Large intestine (tissue), 3 donors: ENCODE data around the gene TRPV3. TPM values are rescaled to one million over a fixed set of nuclear protein-coding genes. Genes with fewer than 3 reads are reported as not detected.

Experiments
- DNase-seq, 2 donors: peaks; one replicate each; pipeline versions ENCODE4 v3.0.0 to v3.0.0-alpha.2; 2013
- H3K27ac ChIP-seq: one replicate; pipeline ENCODE4 v1.5.1; 2013; ENCODE audit warnings: low read length
- H3K27me3 ChIP-seq: 2 replicates; pipeline ENCODE4 v1.6.1; 2013; ENCODE audit warnings: low read length; ENCODE audit not compliant: control insufficient read depth, insufficient read depth
- H3K36me3 ChIP-seq: 2 replicates; pipeline ENCODE4 v1.6.1; 2013; ENCODE audit warnings: low read length; ENCODE audit not compliant: control insufficient read depth, insufficient read depth
- H3K4me1 ChIP-seq: one replicate; pipeline ENCODE4 v1.6.1; 2013; ENCODE audit warnings: low read length; ENCODE audit not compliant: control insufficient read depth, insufficient read depth
- H3K4me3 ChIP-seq: one replicate; pipeline ENCODE4 v1.5.1; 2013; ENCODE audit warnings: low read length
- H3K9me3 ChIP-seq: one replicate; pipeline ENCODE4 v1.6.1; 2013; ENCODE audit warnings: mild to moderate bottlenecking, low read depth, low read length, moderate library complexity; ENCODE audit not compliant: control insufficient read depth
- WGBS: methylation state at CpG from one replicate; pipeline ENCODE4 v1.1.5; 2013; ENCODE audit warnings: low lambda C conversion rate; ENCODE audit not compliant: insufficient coverage; 5-methylcytosine and 5-hydroxymethylcytosine counted together
- polyA plus RNA-seq: library from polyadenylated mRNA; unstranded; fragments of 120-200 nt; gene quantifications from one replicate; pipeline ENCODE4 v1.2.1, GENCODE V29; 2013

The TRPV3 gene
- polyA plus RNA-seq, 1 donor: 15.0 TPM

GRCh38 chr17:3533752-3534151, 23.9 kb downstream of the TRPV3 start:
- H3K36me3 ChIP-seq: peaks cover 4% of the 10 kb centered on the region
- H3K4me3 ChIP-seq: no peak overlapping the region
- peaks cover 8% of the 10 kb centered on the region for H3K9me3 ChIP-seq
- 100% methylated on average over 1 of the region's 5 CpGs for WGBS
- DNase-seq: no peak
- H3K27me3 ChIP-seq: no peaks in the 10 kb centered on the region
- peaks cover 29% of the 10 kb centered on the region for H3K4me1 ChIP-seq
- no peak overlapping the region for H3K27ac ChIP-seq

GRCh38 chr17:3532859-3533142, 24.8 kb downstream of the TRPV3 start:
- Histone ChIP-seq H3K4me1 (peaks cover 34% of the 10 kb centered on the region), H3K36me3 (peaks cover 10% of the 10 kb centered on the region), H3K27ac (no peak overlapping the region), H3K9me3 (peaks cover 8% of the 10 kb centered on the region), H3K4me3 (no peak overlapping the region), H3K27me3 (no peaks in the 10 kb centered on the region)
- no peak for DNase-seq
- WGBS: no CpG with 5 or more reads among the region's 10 CpGs

- DNase-seq: no peak
- Histone ChIP-seq H3K27me3 (no peaks in the 10 kb centered on the region), H3K36me3 (peaks cover 15% of the 10 kb centered on the region), H3K4me1 (peaks cover 34% of the 10 kb centered on the region), H3K4me3 (no peak overlapping the region), H3K9me3 (peaks cover 8% of the 10 kb centered on the region), H3K27ac (no peak overlapping the region)
- WGBS: no CpG with 5 or more reads among the region's 36 CpGs
Observed at GRCh38 chr17:3532106-3532858, 25.3 kb downstream of the TRPV3 start.

GRCh38 chr17:3531266-3532101, 26.1 kb downstream of the TRPV3 start:
- Histone ChIP-seq H3K9me3 (peaks cover 8% of the 10 kb centered on the region), H3K27me3 (no peaks in the 10 kb centered on the region), H3K36me3 (peaks cover 22% of the 10 kb centered on the region), H3K27ac (peak overlapping the region; percentile 98), H3K4me1 (peaks cover 34% of the 10 kb centered on the region), H3K4me3 (no peak overlapping the region)
- no CpG with 5 or more reads among the region's 21 CpGs for WGBS
- DNase-seq: no peak

GRCh38 chr17:3529817-3530741, 27.5 kb downstream of the TRPV3 start:
- Histone ChIP-seq H3K36me3 (peaks cover 22% of the 10 kb centered on the region), H3K4me1 (peaks cover 34% of the 10 kb centered on the region), H3K27ac (peak overlapping the region; percentile 98), H3K4me3 (peak overlapping the region; percentile 18), H3K27me3 (no peaks in the 10 kb centered on the region), H3K9me3 (peaks cover under 1% of the 10 kb centered on the region)
- peak; percentile 93 to 95 for DNase-seq
- WGBS: no CpG with 5 or more reads among the region's 32 CpGs

- DNase-seq: peak; percentile 69 to 83
- Histone ChIP-seq H3K4me3 (no peak overlapping the region), H3K27me3 (no peaks in the 10 kb centered on the region), H3K36me3 (peaks cover 24% of the 10 kb centered on the region), H3K27ac (peak overlapping the region; percentile 60), H3K9me3 (no peaks in the 10 kb centered on the region), H3K4me1 (peaks cover 34% of the 10 kb centered on the region)
- no CpG with 5 or more reads among the region's 11 CpGs for WGBS
Observed at GRCh38 chr17:3528880-3529511, 28.6 kb downstream of the TRPV3 start.

GRCh38 chr17:3528403-3528851, 29.2 kb downstream of the TRPV3 start:
- Histone ChIP-seq H3K27ac (no peak overlapping the region), H3K4me3 (no peak overlapping the region), H3K9me3 (no peaks in the 10 kb centered on the region), H3K27me3 (no peaks in the 10 kb centered on the region), H3K4me1 (peaks cover 34% of the 10 kb centered on the region), H3K36me3 (peaks cover 24% of the 10 kb centered on the region)
- DNase-seq: no peak
- WGBS: 80% methylated on average over 2 of the region's 14 CpGs

GRCh38 chr17:3527896-3528295, 29.7 kb downstream of the TRPV3 start:
- Histone ChIP-seq H3K4me1 (peaks cover 34% of the 10 kb centered on the region), H3K27me3 (no peaks in the 10 kb centered on the region), H3K36me3 (peaks cover 24% of the 10 kb centered on the region), H3K4me3 (no peak overlapping the region), H3K9me3 (no peaks in the 10 kb centered on the region), H3K27ac (no peak overlapping the region)
- no peak for DNase-seq
- no CpG with 5 or more reads among the region's 8 CpGs for WGBS

- DNase-seq: no peak
- no peak overlapping the region for H3K4me3 ChIP-seq
- H3K9me3 ChIP-seq: no peaks in the 10 kb centered on the region
- no peak overlapping the region for H3K27ac ChIP-seq
- 100% methylated on average over 2 of the region's 5 CpGs for WGBS
- H3K27me3 ChIP-seq: no peaks in the 10 kb centered on the region
- peaks cover 23% of the 10 kb centered on the region for H3K36me3 ChIP-seq
- H3K4me1 ChIP-seq: peaks cover 34% of the 10 kb centered on the region
Observed at GRCh38 chr17:3527468-3527867, 30.1 kb downstream of the TRPV3 start.
